Osteoblast (primary cell): ENCODE results near the gene SPRY1. TPM values are rescaled to one million over a fixed set of nuclear protein-coding genes. Genes with fewer than 3 reads are reported as not detected.

Experiments used
- DNase-seq: peaks from one replicate; pipeline ENCODE4 v3.0.0; 2011; ENCODE audit warnings: low spot score, mixed read lengths; ENCODE audit not compliant: insufficient read length; ENCODE audit errors: missing footprints
- H2AFZ ChIP-seq: 2 replicates; pipeline ENCODE4 v1.6.0; 2011; ENCODE audit warnings: mild to moderate bottlenecking, low read length
- H3K27ac ChIP-seq: 2 replicates; pipeline ENCODE4 v1.5.1; 2011; ENCODE audit warnings: mild to moderate bottlenecking, low read depth, low read length, moderate library complexity
- H3K27me3 ChIP-seq: 2 replicates; pipeline ENCODE4 v1.6.0; 2012; ENCODE audit warnings: mild to moderate bottlenecking, control low read depth, inconsistent platforms, low read length, moderate library complexity; ENCODE audit not compliant: insufficient read depth
- H3K36me3 ChIP-seq: 2 replicates; pipeline ENCODE4 v1.5.1; 2011; ENCODE audit warnings: mild to moderate bottlenecking, low read length, control low read depth, moderate library complexity; ENCODE audit not compliant: insufficient read depth
- H3K4me1 ChIP-seq: 2 replicates; pipeline ENCODE4 v1.5.1; 2011; ENCODE audit warnings: mild to moderate bottlenecking, low read length, control low read depth, moderate library complexity; ENCODE audit not compliant: insufficient read depth
- H3K4me2 ChIP-seq: 2 replicates; pipeline ENCODE4 v1.6.0; 2011; ENCODE audit warnings: mild to moderate bottlenecking, low read length; ENCODE audit not compliant: insufficient read depth
- H3K4me3 ChIP-seq: fragments of 200-600 bp; sonication (generic); 3 replicates; pipeline ENCODE4 v1.5.1; 2012; ENCODE audit warnings: mild to moderate bottlenecking, low read length, inconsistent platforms; ENCODE audit not compliant: insufficient read depth
- H3K79me2 ChIP-seq: 2 replicates; pipeline ENCODE4 v1.6.0; 2012; ENCODE audit warnings: mild to moderate bottlenecking, low read length, control low read depth, inconsistent platforms; ENCODE audit not compliant: insufficient read depth
- H3K9me3 ChIP-seq: 2 replicates; pipeline ENCODE4 v1.5.1; 2011; ENCODE audit warnings: low read depth, low read length, control low read depth
- H4K20me1 ChIP-seq: 2 replicates; pipeline ENCODE4 v1.6.0; 2012; ENCODE audit warnings: mild to moderate bottlenecking, low read length, control low read depth; ENCODE audit not compliant: insufficient read depth
- CTCF ChIP-seq: IDR thresholded peaks from 2 replicates; pipeline ENCODE4 v1.5.1; 2011; ENCODE audit warnings: mild to moderate bottlenecking, low read depth, low read length, moderate library complexity; ENCODE audit errors: extremely low read depth
- total RNA-seq: library from RNA; depleted of rRNA; stranded (reverse); fragments of >200 nt; gene quantifications from 2 replicates; pipeline ENCODE4 v1.2.3, GENCODE V29; 2012

SPRY1 gene
- total RNA-seq, 1 donor = 5.1 TPM

- no peak overlapping the region for H3K27ac ChIP-seq
- no peaks in the 10 kb centered on the region for H4K20me1 ChIP-seq
- no peak for TF ChIP-seq CTCF
- no peaks in the 10 kb centered on the region for H3K4me1 ChIP-seq
- no peak for DNase-seq
- no peaks in the 10 kb centered on the region for H3K9me3 ChIP-seq
- H3K79me2 ChIP-seq = no peaks in the 10 kb centered on the region
- H2AFZ ChIP-seq = no peak overlapping the region
- H3K36me3 ChIP-seq = no peaks in the 10 kb centered on the region
- no peak overlapping the region for H3K4me3 ChIP-seq
- peaks cover 2% of the 10 kb centered on the region for H3K27me3 ChIP-seq
- H3K4me2 ChIP-seq = no peak overlapping the region
Measured at GRCh38 chr4:123349421-123350190, 47.0 kb upstream of the SPRY1 start.

- Histone ChIP-seq H3K27ac (no peak overlapping the region), H3K4me1 (no peaks in the 10 kb centered on the region), H4K20me1 (no peaks in the 10 kb centered on the region), H3K4me3 (no peak overlapping the region), H3K79me2 (no peaks in the 10 kb centered on the region), H3K4me2 (no peak overlapping the region), H3K9me3 (no peaks in the 10 kb centered on the region), H3K36me3 (no peaks in the 10 kb centered on the region), H3K27me3 (no peaks in the 10 kb centered on the region), H2AFZ (no peak overlapping the region)
- TF ChIP-seq CTCF = no peak
- DNase-seq = no peak
Measured at GRCh38 chr4:123350191-123350544, 46.4 kb upstream of the SPRY1 start.

GRCh38 chr4:123350726-123351125 is 45.9 kb upstream of the SPRY1 start:
- H3K27ac ChIP-seq = no peak overlapping the region
- no peaks in the 10 kb centered on the region for H3K79me2 ChIP-seq
- TF ChIP-seq CTCF = no peak
- no peaks in the 10 kb centered on the region for H3K36me3 ChIP-seq
- H3K4me3 ChIP-seq = no peak overlapping the region
- no peak for DNase-seq
- H3K9me3 ChIP-seq = no peaks in the 10 kb centered on the region
- no peaks in the 10 kb centered on the region for H3K27me3 ChIP-seq
- no peaks in the 10 kb centered on the region for H3K4me1 ChIP-seq
- H4K20me1 ChIP-seq = no peaks in the 10 kb centered on the region
- no peak overlapping the region for H2AFZ ChIP-seq
- no peak overlapping the region for H3K4me2 ChIP-seq

GRCh38 chr4:123351713-123352112 is 44.9 kb upstream of the SPRY1 start:
- Histone ChIP-seq H4K20me1 (no peaks in the 10 kb centered on the region), H3K4me2 (no peak overlapping the region), H3K27me3 (no peaks in the 10 kb centered on the region), H2AFZ (no peak overlapping the region), H3K4me3 (no peak overlapping the region), H3K36me3 (no peaks in the 10 kb centered on the region), H3K9me3 (no peaks in the 10 kb centered on the region), H3K79me2 (no peaks in the 10 kb centered on the region), H3K27ac (no peak overlapping the region), H3K4me1 (no peaks in the 10 kb centered on the region)
- TF ChIP-seq CTCF = no peak
- DNase-seq = no peak
